H1 (cell line): ENCODE data around the gene PPP1R11.

Experiments used
- POLR2A ChIP-seq, 2 experiments: IDR thresholded peaks; 1 replicate in 1 of 2; 2 replicates in 1 of 2; pipeline ENCODE4 v1.6.1; 2011; ENCODE audit warnings: low read depth in 2 of 2, low read length in 2 of 2, mild to moderate bottlenecking in 2 of 2; ENCODE audit errors: control extremely low read depth in 1 of 2
- POLR2AphosphoS5 ChIP-seq: IDR thresholded peaks from 2 replicates; pipeline ENCODE4 v1.6.1; 2011; ENCODE audit warnings: low read depth, low read length
- SAP30 ChIP-seq: fragments of 300-600 bp; sonication (generic); IDR thresholded peaks from 2 replicates; pipeline ENCODE4 v1.7.1; 2012; ENCODE audit warnings: low read length, moderate library complexity, mild to moderate bottlenecking, inconsistent platforms; ENCODE audit not compliant: insufficient read depth, insufficient replicate concordance

GRCh38 chr6:30042914-30043313 lies 24.1 kb upstream of the PPP1R11 start:
- TF ChIP-seq POLR2A (IDR thresholded peaks at IDR 0.05; ENCODE audit: control extremely low read depth in 1 of 2, low read depth in 2 of 2, low read length in 2 of 2) (no peak), POLR2AphosphoS5 (no peak), SAP30 (no peak)
